ENCODE measurements around the gene KANTR. TPM values are rescaled to one million over a fixed set of nuclear protein-coding genes. Genes with fewer than 3 reads are reported as not detected.

The KANTR gene
- total and polyA plus RNA-seq, 12 donors: 3.6 to 27.8 (median 9.3) TPM

- no peak for DNase-seq
- no peaks in the 10 kb centered on the region for H3K36me3 ChIP-seq (replicated peaks in 1 of 2)
- no peaks in the 10 kb centered on the region for H3K4me1 ChIP-seq (replicated peaks in 1 of 2)
- H3K4me3 ChIP-seq: no peak overlapping the region
- TF ChIP-seq CTCF (IDR thresholded peaks at IDR 0.05): no peak
- TF ChIP-seq POLR2A (IDR thresholded peaks at IDR 0.05): no peak
- H3K9me3 ChIP-seq (replicated peaks in 1 of 3): no peaks in the 10 kb centered on the region
- WGBS, 4 donors: 79 to 100% (median 86%) methylated on average over 2 of the region's 2 CpGs
- no peak overlapping the region for H3K27ac ChIP-seq
- H3K27me3 ChIP-seq: no peaks in the 10 kb centered on the region
- intact Hi-C loops (cut with DNase I): no loop called here
Observed at GRCh38 chrX:53126377-53126776, 32.4 kb downstream of the KANTR start.

GRCh38 chrX:53128097-53128749, 34.3 kb downstream of the KANTR start:
- WGBS, 4 donors: 71 to 94% (median 77%) methylated on average over 3 of the region's 3 CpGs
- Histone ChIP-seq H3K36me3 (replicated peaks in 1 of 2) (no peaks in the 10 kb centered on the region), H3K4me3 (no peak overlapping the region), H3K9me3 (replicated peaks in 1 of 3) (no peaks in the 10 kb centered on the region), H3K4me1 (replicated peaks in 1 of 2) (no peaks in the 10 kb centered on the region), H3K27ac (no peak overlapping the region), H3K27me3 (peaks cover 7% of the 10 kb centered on the region)
- DNase-seq: no peak
- TF ChIP-seq CTCF (IDR thresholded peaks at IDR 0.05) (no peak), POLR2A (IDR thresholded peaks at IDR 0.05) (no peak)
- intact Hi-C loops (cut with DNase I): no loop called here

GRCh38 chrX:53133400-53133799, 39.5 kb downstream of the KANTR start:
- intact Hi-C loops (cut with DNase I): no loop called here
- Histone ChIP-seq H3K36me3 (replicated peaks in 1 of 2) (no peaks in the 10 kb centered on the region), H3K9me3 (replicated peaks in 1 of 3) (no peaks in the 10 kb centered on the region), H3K27me3 (peaks cover 7% of the 10 kb centered on the region), H3K4me1 (replicated peaks in 1 of 2) (no peaks in the 10 kb centered on the region), H3K27ac (no peak overlapping the region), H3K4me3 (no peak overlapping the region)
- no peak for DNase-seq
- WGBS, 4 donors: 86 to 100% (median 93%) methylated on average over 3 to 4 of the region's 4 CpGs
- TF ChIP-seq POLR2A (IDR thresholded peaks at IDR 0.05) (no peak), CTCF (IDR thresholded peaks at IDR 0.05) (no peak)

- Histone ChIP-seq H3K9me3 (replicated peaks in 1 of 3) (no peaks in the 10 kb centered on the region), H3K27me3 (peaks cover 7% of the 10 kb centered on the region), H3K36me3 (replicated peaks in 1 of 2) (no peaks in the 10 kb centered on the region), H3K4me1 (replicated peaks in 1 of 2) (no peaks in the 10 kb centered on the region), H3K27ac (no peak overlapping the region), H3K4me3 (no peak overlapping the region)
- TF ChIP-seq POLR2A (IDR thresholded peaks at IDR 0.05) (no peak), CTCF (IDR thresholded peaks at IDR 0.05) (no peak)
- WGBS, 4 donors: 76 to 100% (median 89%) methylated on average over 2 of the region's 2 CpGs
- intact Hi-C loops (cut with DNase I): no loop called here
- no peak for DNase-seq
Observed at GRCh38 chrX:53135581-53135980, 41.6 kb downstream of the KANTR start.
